HG03469 (cell line): ENCODE results near the gene PSAT1.
A peak's percentile ranks its signal among the peaks of the same experiment; 100 is the strongest.

Experiments
- ATAC-seq: cut with Tn5 transposase; IDR thresholded peaks from one replicate; pipeline ENCODE4 v1.9.1; 2021; ENCODE audit warnings: mild to moderate bottlenecking, moderate library complexity, moderate number of reproducible peaks; ENCODE audit not compliant: unreplicated experiment

Gene PSAT1

DNA sequence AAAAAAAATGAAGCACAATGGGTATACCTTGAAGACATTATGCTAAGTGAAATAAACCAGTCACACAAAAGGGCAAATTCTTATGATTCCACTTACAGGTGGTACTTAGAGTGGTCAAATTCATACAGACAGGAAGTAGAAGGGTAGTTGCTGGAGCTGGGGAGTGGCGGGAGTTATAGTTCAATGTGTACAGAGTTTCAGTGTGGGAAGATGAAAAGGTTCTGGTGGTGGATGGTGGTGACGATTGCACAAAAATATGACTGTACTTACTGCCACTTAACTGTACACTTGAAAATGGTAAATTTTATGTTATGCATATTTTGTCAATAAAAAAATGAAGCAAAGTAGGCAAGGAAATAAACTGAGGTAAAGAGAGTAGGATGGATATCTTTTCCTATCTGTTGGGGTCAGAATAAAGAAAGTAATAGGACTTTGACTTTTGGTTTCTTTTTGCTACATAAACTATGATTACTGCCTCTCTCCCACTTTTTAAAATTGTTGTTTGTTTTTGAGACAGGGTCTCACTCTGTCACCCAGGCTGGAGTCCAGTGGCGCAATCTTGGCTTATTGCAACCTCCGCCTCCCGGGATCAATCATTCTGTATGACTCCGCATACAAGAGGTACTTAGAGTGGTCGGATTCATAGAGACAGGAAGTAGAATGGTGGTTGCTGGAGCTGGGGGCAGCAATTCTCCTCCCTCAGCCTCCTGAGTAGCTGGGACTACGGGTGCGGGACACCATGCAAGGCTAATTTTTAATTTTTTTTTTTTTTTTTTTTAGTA is 4.0 kb upstream of the PSAT1 start:
- no peak for ATAC-seq

DNA sequence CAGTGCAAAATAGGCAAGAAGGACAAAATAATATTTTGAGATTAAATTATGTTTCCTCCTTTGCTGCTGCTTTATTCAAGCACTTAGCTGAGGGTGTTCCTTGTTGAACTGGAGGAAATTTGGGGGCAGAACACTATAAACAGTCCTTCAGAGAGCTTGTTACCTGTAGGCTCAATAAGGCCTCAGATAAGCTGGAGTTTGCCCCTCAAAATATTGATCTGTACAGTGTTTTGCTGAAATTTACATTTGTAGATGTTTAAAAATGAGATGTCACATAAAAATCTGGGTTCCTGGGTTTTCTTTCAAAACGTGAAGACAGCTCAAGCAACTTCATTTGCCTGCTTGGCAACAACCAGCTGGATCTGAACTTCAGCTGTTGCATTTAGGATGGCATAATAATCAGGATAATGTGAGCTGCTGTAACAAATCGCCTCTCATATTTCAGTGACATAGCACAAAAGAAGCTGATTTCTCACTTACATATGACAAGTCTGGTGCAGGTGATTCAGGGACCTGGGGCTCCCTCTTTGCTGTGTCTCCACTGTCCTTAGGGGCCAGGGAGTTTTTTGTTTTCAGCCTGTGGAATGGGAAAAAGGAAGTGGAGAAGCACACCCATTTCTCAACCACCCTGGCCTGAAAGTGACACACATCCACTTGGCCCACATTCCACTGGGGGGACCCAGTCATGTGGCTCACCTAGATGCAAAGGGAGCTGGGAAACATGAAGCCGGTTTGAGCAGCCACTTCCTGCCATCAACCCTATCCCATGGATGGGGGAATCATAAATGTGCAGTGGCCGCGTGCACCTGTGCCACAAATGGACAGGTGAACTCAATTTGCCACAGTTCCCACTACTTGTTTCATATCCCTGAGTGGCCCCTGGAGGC is 2.4 kb upstream of the PSAT1 start:
- no peak for ATAC-seq

DNA sequence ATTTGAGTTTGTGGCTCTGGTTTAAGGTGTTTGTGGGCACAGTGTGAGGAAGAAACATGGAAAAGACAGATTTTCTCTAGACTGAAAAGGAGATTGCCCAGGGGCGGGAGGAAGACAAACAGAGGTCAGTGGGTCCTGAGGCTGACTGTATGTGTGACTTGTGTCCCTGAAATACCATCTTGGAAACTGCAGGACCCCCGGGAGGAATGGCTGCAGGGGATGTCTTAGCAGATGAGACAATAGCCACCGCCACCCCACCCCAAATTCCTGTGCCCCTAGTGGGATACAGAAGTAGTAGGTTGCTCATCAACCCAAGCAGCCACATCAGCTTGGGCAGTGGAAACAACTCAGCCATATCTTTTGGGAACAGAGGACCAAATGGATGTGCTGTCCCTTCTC is 1.7 kb upstream of the PSAT1 start:
- no peak for ATAC-seq

DNA sequence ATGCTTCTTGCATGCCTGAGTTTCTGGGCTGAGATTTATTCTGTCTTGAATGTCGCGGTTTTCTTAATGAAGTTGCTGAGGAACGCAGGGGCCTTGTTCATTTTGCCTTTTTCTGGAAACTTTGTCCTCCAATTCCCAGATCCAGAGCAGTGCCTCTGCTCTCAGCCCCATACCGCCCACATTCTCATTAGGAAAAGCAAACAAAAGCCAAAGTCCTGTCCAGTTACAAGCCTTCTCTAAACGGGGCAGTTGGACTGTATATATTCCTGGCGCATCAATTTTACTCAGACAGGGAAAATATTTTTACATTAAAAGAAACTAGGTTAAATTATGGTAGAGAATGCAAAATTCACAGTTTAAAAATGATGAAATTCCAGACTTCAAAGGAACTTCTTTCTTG is 1.2 kb upstream of the PSAT1 start:
- ATAC-seq = no peak

DNA sequence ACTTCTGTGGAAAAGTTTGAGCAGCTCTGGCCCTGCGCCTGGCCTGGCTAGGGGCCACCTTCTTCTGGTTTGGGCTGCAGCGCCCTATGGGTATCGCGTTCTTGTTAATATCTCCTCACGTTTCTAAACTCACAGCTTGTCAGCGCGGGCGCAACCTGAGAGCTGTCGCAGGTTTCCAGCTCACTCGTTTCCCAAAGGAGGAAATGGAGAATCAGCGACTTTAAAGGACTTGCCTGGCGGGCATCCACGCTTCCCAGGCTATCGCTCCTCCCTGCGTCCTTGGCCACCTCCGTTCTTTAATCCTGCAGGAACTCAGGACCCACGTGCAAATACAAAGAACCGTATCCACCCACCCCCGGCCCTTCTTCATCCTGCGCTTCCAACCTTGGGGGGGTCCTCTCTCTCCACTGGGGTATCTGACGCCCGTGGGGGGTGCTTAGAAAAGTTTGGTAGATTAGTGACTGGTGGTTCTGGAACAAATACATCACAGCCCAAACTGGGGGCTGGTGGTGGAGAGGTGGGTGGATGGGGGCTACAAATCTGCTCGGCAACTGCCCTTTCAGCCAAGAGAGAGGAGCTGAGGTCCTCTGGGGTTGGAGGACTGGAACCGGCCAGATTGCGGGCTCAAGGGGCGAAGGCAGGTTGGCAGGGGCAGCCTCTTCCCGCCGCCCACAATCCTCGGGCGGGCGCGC is 578 bp upstream of the PSAT1 start:
- ATAC-seq = no peak

DNA sequence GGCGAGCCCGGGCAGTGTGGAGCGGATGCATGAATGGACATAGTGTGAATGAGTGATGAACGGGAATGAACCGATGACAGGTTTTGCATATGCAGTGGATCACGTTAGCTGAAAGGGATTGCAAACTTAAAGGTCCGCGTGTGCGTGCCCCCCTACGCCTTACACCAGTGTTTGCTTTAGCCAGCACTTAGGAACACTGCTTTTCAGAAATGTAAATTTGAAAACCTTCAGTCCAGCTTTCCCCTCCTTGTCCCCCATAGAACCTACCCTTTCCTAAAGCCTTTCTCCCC is 692 bp downstream of the PSAT1 start:
- ATAC-seq = peak; percentile 36

DNA sequence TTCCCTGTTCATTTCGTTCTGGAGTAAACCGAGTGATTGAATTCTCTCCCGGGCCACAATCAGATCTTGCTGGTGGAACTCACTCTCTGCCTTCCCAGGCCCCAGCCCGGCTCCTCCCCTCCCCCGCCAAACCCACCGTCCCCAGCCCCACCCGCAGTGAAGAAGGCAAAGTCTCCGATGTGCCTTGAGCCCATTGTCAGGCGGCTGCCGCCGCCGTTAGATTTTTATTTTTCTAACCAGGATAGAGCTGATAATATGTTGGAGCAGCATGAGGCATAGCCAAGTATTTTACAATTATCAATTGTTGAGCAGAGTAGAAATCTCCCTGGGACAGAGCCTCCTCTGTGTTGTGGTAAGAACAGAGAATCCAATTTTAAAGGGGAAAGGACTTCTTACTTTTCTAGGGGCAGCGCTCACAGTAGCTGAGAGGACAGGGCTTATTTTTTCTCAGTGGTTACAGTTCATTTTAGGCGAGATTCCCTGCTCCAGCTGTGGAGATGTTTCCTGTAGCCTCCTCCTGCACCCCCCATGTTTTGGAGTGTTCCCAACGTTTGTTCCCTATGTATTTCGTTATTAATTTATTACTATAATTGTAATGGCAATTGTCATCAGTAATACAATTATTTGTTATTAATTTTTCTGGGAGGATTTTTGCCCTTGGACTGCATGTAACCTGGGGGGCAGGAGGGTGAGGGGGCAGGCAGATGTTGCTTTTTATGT is 1.3 kb downstream of the PSAT1 start:
- ATAC-seq = no peak

DNA sequence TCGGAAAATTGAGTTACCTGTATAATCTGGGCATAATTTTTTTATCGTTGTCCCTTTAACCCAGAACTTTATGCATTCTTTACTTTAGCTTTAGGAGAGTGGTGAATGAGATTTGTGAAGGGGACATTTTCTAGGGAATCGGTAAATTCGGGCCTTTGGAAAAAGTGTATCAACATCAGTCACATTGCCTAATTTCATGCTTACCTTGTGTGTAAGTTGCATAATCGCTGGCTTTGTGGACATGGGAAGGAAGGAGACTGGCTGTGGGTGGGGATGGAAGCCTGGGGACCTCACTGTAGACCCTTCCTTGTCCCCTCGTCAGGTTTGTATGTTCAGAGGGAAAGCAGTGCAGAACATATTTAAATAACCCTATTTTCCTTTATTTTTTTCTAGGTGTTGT is 3.3 kb downstream of the PSAT1 start:
- ATAC-seq = no peak

DNA sequence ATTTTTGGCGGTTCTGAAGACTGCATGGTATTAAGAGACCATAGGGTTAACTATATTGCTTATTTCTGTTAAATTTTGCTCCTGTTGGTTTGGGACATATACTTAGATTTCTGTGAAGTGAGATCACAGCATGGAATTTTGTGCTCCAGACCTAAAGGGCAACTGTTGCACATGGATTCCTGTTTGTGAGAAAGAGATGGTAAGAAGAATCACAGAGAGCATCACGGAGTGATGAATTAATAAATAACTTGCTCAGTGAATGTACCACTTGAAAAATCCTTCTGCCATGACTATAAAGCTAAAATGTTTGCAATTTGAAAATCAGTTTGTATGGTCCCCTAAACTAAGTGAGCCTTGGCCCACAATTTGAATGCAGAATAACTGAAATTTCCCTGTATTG is 4.5 kb downstream of the PSAT1 start:
- no peak for ATAC-seq

DNA sequence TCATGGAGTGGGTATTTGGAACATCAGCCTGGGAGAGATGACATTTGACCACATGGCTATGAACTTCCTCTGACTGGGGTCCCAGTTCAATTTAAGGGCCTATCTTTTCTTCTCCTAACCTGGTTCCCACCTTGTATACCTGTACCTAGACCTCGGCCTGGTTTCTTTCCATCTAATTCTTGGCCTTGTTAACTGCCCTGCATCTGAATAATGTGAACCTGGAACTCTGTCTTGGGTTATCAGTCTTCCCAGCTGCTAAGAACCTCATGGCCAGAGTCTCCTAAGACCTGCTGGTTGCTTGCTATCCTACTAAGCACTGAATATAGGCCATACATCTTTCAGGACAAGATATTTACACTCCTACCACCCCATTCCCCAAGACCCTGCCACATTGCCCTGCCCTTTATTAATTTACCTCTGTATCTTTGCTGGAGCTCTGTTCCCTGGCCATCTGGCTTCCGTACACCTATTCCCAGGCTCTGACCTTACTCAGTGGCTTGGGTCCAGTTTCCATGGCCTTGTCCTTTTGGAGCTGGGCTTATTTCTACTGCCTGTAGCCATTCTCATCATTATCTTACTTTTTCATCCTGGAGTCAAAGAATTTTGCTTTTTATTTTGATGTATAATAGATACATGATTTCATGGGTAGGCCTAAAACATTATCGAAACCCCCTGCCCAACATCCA is 6.6 kb downstream of the PSAT1 start:
- ATAC-seq = no peak

DNA sequence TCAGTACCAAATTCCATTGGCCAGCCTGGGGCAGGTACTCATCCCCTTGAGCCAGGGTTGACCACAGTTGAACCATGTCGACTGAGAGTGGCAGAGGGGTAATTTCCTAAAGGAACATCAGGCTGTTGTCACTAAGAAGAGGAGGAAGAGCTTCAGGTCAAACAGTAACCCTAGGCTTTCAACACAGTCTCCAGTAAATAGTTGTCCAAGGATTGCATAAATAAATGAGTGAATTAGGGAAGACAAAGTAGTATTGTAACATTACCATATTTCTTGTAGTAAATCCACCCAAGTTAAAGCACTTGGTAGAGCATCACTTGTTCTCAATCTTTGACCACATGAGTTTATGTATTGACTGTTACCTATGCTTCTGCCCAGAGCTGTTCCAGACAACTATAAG is 7.4 kb downstream of the PSAT1 start:
- ATAC-seq = no peak

DNA sequence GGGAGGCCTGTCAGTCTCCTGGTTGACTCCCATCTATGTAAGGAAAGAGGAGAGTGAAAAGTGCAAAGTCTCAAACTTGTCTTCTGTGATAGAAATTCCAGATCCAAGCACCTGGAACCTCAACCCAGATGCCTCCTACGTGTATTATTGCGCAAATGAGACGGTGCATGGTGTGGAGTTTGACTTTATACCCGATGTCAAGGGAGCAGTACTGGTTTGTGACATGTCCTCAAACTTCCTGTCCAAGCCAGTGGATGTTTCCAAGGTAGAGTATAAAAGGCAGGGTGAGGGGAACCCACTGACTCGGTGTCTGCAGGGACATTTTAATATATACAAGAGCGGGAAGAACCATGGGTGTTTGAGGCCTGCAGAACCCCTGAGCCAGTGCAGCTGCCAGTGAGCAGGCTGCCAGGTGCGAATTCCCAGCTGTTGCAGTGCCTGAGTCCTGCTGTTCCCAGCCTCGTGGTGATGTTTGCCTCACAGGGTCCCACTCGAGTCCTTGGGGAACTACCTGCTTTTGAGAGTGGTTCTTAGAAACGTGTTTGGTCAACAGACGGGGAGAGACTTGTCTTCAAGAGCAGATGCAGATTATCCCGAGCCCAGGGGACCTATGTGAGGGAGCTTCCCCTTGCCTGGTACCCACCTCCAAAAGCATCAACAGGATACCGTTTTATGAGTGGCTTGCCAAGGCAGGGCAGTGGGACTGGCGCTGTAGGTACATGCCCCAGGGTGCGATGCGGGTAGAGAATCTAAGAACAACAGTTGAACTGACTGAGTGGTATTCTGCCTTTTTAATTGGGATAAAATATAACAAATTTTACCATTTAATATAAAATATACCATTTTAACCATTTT is 9.5 kb downstream of the PSAT1 start:
- no peak for ATAC-seq

DNA sequence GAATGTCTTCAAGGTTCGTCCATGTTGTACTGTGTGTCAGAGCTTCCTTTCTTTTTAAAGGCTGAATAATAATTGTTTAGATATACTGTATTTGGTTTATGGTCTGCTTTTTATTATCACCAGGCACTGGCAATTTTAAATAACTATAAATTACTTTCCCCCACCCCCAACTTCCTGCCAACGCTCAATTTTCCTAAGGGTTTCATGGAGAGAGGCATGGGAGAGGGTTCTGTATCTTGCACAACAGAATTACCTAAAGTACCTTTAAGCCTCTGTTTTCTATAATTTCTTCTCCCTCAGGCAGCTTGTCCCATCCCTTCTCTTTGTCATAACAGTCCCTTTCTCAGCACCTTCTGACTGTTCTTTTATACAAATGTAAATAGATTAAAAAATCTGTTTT is 10.4 kb downstream of the PSAT1 start:
- ATAC-seq = no peak

DNA sequence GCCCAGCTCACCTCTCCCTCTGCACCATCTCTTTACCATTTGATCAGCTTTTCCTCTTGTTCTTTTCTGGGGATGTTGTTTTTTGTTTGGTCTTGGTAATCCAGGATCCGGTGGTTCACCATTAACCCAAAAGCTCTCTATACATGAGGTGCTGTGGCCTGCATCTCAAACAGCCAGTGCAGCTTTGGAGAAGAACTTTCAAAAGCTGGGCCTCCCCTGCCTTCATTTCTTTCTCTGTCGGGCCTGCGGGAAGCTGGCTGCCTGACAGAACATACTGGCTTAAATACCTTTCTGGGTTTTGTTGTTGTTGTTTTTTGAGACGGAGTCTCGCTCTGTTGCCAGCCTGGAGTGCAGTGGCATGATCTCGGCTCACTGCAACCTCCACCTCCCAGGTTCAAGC is 12.1 kb downstream of the PSAT1 start:
- no peak for ATAC-seq

DNA sequence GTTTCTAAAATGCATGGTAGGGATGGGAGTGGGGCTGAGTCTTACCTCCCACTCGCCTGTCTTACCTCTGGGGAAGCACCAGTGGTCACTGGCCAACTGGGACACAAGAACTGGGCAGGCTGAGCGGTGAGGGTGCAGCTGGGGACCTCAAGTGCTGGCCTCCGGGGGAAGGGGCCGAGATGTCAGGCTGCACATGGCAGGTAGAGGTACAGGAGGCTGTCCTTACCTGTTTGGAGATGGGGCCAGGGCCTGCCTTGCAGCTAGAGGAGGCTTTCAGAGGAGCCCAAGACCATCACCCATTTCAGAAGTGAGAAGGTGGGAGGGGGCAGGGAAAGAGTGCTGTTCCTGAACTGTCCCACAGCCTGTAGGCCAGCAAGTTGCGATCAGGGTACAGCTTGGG is 14.2 kb downstream of the PSAT1 start:
- no peak for ATAC-seq

DNA sequence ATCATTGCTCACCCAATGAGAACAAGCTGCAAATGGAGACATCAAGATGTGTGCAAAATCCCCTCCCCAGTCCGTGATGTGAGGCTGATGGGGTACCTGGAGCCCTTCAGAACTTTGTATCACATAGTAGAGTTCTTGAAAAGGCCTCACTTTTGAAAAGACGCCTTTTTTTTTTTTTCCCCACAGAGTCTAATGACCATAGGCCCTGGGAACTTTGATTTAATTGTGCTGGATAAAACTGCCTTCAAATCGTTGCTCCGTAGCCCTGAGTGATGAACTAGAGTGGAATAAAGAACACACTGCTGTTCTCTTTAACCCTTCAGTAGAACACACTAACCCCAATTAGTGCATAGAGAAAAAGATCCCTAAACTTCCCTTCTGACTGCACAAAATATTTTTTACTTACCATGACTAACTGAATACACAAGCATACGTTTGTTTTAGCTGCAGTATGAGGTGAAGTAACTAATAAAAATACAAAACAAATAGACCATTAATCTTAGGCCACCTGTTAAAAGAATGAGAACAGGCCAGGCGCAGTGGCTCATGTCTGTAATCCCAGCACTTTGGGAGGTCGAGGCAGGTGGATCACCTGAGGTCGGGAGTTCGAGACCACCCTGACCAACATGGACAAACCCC is 15.1 kb downstream of the PSAT1 start:
- ATAC-seq = no peak

DNA sequence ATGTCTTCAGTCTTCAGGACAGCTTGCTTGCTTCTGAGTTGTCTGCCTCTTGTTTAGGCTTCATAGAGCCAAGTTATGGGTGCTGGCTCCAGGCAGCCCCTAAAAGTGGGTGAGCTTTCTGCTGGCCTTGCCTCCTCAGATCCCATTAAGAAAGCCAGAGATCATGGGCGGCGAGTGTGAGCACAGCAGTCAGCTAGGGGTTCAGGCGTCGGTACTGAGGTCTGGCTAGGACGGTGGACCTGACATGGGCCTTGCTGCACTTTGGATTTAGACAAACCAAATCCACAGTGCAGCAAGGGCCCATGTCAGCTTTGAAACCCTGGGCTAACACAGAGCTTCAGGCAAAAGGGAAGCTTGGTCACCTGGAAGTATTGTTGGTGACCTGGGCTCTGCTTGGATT is 17.6 kb downstream of the PSAT1 start:
- ATAC-seq = no peak

DNA sequence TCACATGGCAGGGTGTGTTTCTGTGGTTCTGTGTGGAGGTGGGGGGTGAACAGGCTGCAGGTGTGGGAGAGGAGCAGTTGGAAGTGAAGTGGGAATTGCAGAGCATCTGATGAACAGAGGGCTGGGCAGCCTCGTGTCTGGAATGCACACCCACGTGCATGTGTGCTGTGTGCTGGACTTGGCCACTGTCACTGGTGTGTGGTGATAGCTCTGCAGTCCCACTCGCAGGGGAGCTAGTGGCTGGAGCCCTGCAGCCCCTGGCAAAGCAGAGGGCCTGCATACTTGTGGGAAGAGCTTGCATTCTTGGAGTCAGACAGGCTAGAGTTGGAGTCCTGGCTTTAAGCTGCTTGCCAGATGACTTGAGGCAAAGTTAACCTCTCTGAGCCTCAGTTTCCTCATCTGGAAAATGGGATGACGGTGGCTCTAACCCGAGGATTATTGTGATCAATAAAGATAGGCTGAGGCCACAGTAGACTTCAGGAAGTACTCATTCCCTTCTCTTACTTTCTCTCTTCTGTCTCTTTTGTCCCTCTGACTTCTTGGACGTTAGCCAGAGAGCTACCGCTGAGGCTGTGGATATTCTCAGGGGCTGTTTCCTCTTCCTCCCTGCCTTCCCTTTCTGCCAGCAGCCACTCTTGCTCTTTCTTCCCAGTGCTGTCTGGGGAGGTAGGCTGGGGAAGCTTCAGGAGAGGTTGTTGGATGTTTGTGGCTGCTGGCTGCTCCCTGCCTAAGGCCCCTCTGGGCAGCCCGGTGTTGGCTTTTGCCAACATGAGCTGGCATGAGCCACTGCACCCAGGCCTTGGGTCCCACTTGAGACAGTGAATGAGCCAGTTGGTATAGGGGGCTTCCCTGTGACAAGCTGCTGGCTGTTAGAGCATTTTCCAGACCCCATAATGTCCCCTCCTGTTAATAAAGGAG is 18.3 kb downstream of the PSAT1 start:
- ATAC-seq = no peak
